ENCODE results near the gene TEX30.

- no peak for TF ChIP-seq EZH2phosphoT487 (IDR thresholded peaks at IDR 0.05; ENCODE audit: low read depth)
- TF ChIP-seq, protein P1, sequence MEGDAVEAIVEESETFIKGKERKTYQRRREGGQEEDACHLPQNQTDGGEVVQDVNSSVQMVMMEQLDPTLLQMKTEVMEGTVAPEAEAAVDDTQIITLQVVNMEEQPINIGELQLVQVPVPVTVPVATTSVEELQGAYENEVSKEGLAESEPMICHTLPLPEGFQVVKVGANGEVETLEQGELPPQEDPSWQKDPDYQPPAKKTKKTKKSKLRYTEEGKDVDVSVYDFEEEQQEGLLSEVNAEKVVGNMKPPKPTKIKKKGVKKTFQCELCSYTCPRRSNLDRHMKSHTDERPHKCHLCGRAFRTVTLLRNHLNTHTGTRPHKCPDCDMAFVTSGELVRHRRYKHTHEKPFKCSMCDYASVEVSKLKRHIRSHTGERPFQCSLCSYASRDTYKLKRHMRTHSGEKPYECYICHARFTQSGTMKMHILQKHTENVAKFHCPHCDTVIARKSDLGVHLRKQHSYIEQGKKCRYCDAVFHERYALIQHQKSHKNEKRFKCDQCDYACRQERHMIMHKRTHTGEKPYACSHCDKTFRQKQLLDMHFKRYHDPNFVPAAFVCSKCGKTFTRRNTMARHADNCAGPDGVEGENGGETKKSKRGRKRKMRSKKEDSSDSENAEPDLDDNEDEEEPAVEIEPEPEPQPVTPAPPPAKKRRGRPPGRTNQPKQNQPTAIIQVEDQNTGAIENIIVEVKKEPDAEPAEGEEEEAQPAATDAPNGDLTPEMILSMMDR (IDR thresholded peaks at IDR 0.05; ENCODE audit: low read depth, low read length), result no peak
Measured at GRCh38 chr13:102729560-102730270, 43.9 kb downstream of the TEX30 start.

All from OCI-LY3 (cell line).